HG03175 (cell line): ENCODE measurements around the gene SYTL3.

Experiments
- ATAC-seq: cut with Tn5 transposase; IDR thresholded peaks from one replicate; pipeline ENCODE4 v1.9.1; 2021; ENCODE audit warnings: mild to moderate bottlenecking, moderate library complexity; ENCODE audit not compliant: unreplicated experiment

Gene SYTL3

DNA sequence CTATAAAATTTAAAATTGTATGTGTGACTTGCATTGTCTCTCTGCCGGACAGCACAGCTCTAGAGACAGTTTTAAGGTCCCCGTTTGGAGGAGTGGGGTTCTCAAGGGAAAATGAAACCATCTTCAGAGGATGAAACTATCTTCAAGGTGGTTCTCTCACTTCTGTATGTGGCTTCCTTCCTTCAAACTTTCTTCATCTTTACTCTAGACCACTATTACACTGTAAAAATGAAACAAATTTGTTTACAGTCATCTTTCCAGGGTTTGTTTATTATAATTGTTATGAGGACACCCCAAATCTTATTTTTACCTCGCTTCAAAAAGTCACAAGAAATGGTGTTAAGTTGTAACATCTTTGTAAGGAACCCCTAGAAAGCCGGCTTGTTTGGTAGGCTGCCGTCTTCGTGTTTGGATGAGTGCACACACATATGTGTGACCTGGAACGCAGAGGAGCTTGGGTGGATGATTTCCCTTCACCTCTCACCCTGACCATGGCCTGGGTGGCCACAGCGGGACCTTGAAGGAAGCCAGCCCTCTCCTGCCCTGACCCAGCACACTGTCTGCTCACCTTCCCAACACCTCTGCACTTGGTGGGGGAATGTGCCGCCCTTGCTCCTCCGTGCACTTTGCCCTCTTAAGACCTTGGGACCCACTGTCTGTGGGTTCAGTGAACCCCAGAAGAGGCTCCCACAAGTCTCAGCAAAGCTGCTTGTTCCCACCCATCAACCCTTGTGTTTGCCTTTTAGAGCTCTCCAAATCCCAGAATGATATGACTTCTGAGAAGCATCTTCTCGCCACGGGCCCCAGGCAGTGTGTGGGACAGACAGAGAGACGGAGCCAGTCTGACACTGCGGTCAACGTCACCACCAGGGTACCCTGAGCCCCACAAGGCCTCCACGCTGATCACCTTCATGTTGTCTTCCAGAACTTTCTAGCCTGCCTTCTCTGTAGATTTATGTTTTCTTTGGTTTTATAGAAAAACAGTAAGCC lies 67.8 kb downstream of the SYTL3 start:
- peak; percentile 77 for ATAC-seq

- no peak for ATAC-seq
These were observed 68.7 kb downstream of the SYTL3 start for GRCh38 chr6:158718461-158719046.

DNA sequence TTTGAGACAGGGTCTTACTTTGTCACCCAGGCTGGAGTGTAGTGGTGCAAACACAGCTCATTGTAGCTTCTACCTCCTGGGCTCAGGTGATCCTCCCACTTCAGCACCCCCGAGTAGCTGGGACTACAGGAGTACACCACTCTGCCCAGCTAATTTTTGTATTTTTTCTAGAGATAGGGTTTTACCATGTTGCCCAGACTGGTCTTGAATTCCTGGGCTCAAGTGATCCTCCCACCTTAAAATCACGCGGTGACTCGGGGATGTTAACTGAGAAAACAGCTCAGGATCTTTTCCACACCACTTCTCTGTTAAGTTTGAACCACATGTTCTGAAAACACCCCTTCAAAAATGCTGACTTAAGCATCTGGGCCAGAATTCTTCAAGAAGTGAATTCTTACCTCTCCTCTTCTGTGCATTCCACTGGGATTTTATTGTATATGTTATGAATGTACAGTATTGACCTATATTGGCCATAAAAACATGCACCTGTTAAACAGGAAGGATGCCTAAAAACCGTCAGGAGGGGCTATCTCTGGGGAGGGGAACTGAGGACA lies 72.4 kb downstream of the SYTL3 start:
- no peak for ATAC-seq

DNA sequence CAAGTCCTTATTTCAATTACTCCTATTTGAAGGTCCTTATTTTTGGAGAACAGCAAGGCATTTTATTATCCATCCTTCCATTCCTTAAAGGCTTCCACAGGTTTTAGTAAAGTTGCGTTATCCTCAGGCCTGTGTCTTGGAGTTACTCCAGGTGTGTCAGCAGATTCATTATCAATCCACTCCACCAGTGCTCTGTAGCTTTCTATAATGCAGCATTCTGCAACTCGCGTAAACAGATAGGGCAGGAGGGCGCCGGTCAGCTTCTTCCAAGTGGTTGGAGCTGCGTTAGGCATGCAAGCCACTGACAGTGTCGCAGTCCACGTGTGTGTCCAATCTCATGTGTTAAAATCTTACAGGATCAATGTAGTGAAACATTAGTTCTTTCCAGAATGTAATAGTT lies 75.8 kb downstream of the SYTL3 start:
- ATAC-seq = no peak

DNA sequence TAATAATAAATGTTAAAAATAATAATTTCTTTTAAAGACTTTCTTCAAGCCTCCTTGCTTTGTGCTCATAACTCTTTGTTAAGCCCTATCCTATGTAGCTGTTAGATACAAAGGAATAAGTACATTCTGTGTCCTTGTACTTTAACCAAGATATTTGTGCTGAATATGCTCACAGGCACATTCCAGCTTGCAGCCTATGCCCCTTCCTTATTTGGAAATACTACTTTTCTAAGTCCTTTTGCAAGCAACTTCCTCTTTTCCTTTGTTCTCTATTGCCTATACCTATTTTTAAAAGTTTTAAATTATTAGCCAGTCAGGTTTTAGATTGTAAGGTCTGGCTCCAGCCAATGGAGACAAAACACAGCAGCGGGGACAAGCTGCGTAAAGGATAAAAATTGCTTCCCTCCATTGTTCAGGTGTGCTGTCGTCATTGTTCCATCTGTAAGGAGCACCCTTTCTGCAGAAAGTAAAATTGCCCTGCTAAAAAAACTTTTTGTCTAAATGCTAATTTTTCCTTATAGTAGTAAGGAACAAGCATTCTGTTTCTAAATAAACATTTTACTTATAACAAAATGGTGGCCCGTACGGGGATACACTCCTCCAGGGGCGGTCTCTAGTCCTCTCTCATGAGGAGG lies 80.2 kb downstream of the SYTL3 start:
- no peak for ATAC-seq

- no peak for ATAC-seq
These were observed 80.7 kb downstream of the SYTL3 start for GRCh38 chr6:158730541-158730907.

- ATAC-seq = no peak
These were observed 85.2 kb downstream of the SYTL3 start for GRCh38 chr6:158735009-158735408.

GRCh38 chr6:158737082-158737709 lies 87.3 kb downstream of the SYTL3 start:
- ATAC-seq = no peak

DNA sequence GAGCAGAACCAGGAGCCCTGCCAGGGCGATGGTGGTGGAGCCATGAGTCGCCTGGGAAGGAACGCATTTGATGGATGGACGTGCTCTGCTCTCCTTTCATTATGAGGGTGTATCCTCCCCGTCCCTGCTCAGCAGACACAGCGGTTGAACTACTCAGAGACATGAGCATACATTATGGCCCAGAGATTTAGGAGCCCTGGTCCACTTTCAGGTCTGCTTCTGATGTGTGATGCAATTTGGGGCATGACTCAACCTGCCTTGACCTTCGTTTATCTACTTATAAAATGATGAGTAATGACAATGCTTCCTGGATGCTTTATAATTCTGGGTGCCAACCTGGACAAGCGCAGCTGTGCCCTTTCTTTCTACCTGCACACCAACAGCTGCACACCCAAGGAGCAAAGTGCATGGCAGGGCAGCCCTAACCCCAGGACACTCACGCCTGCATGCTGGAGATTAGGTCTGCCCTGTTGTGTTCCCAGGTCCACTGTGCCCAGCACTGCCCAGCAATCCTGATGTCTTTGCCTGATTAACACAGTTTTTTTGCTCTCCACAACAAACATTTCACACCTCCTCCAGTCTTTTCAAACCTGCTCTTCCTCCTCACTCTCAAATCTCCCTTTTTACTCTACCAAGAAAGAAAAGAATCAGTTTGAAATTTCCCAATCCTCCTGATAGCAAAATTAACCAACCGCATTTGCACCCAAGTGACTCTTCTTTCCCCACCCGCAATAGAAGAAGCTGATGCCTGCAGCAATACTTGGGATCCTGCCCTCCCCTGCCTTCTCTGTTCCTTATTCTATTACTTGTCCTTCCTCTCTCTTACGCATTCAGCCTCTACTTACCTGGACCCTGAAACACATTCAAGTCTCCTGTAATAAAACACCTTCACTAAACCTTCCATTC lies 88.1 kb downstream of the SYTL3 start:
- no peak for ATAC-seq

DNA sequence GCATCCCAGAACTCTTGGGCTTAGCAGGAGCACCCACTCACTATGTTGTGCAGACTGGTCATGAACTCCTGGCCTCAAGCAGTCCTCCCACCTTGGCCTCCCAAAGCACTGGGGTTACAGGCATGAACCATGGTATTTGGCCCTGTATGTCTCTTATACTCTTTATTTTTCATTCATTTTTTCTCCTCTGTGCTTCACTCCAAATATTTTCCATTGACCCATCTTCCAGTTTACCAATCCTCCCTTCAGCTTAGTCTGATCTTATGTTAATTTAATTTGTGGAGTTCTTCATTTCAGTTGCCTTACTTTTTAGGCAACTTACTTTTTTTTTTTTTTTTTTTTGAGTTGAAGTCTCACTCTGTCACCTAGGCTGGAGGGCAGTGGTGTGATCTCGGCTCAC lies 89.8 kb downstream of the SYTL3 start:
- no peak for ATAC-seq

DNA sequence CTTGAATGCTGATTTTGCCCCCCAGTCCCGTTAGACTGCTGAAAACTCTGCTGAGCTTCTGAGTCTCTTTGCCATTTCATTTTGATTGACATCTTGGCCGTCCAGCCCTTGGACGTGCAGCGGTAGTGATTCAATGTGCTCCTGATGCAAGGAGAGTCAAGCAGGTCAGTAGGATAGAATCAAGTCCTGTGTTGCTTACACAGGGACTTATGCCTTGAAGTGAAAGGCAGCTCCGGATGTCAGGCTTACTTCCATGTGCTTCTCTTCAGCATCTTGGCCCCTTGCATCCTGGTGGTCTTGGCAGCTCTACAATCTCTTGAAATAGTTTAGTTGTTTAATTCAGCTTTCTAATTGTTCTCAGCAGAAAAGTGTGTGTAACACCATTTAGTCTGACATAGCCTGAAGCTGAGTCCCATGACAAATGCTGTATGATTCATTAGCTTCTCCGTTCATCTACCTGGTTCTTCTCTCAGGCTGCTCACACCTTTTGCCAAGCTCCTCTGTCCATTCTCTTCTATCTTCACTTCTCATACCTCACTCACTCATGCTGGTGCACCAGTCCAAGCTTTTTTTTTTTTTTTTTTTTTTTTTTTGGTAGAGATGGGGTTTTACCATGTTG lies 93.3 kb downstream of the SYTL3 start:
- no peak for ATAC-seq

DNA sequence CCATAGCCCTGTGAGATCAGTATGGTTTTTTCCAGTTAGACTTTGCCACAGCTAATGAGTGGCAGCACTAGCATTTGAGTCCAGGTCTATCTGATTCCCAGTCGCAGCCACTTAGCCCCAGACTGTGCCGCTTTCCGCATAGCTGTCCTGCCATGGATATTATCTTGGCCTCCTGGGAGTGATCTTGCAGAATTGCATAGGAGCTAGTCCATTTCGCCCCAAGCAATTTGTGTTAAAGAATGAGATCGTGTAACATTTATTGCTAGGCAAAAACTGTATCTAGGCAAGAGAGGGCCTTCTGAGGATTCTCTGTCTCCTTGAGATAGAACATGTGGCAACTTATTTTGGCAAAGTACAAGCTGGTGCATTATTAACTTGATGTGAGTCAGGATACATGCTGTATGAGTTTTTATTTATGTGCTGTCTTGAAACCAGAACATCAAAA lies 95.2 kb downstream of the SYTL3 start:
- no peak for ATAC-seq

- ATAC-seq = no peak
These were observed 101.4 kb downstream of the SYTL3 start for GRCh38 chr6:158751224-158751623.

- ATAC-seq = no peak
These were observed 102.1 kb downstream of the SYTL3 start for GRCh38 chr6:158751921-158752320.

- no peak for ATAC-seq
These were observed 102.8 kb downstream of the SYTL3 start for GRCh38 chr6:158752613-158753012.

DNA sequence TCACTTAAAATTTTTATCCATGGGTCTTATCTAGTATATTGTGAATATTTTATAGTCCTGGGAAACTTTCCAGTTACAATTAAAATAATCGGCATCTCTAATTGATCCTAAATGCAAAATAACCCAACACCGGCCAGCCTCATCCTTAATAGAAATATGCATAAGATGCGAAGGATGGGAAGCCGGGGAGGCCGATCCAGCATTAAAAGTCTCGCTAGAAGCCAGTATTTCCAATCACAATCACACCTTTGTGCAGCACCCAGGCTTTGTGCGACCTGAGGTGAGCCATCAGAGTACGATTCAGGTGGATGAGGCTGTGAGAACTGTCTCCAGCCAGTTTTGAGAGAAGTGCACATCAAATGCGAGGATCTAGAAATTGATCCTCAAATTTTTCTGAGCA lies 104.0 kb downstream of the SYTL3 start:
- ATAC-seq = no peak

DNA sequence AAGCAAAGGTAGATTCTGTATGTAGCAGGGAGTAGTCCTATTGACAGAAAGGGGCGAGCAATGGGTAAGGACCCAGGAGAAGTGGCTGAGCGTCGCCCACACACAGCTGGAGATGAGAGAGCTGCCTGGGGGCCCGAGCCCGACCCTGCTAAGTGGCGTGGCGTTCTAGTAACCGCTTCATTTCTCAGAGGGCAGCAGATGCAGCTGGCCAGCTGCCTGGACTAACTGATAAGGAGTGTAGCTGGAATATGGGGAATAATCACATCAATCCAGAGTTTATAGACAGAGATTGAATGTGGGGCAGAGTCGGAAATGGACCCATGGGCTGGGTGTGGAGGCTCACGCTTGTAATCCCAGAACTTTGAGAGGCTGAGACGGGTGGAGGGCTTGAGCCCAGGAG lies 104.9 kb downstream of the SYTL3 start:
- ATAC-seq = no peak

DNA sequence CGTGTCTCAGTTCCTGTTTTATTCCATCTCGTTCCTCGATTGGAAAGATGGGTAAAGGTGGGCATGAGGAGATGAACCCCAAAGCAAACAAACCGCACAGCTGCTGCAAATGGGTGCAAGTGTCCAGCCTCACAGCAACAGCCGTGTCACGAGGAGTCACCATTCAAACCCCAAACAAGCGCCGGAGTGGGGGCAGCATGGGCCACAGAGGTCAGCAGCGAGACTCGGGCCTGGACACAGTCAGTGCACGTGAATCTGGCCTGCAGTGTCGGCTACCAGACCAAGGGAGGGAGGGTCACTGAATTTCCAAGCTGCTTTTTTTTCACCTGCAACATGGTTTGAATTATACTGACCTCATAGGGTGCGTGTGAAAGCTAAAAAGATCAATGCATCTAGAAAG lies 105.8 kb downstream of the SYTL3 start:
- no peak for ATAC-seq

DNA sequence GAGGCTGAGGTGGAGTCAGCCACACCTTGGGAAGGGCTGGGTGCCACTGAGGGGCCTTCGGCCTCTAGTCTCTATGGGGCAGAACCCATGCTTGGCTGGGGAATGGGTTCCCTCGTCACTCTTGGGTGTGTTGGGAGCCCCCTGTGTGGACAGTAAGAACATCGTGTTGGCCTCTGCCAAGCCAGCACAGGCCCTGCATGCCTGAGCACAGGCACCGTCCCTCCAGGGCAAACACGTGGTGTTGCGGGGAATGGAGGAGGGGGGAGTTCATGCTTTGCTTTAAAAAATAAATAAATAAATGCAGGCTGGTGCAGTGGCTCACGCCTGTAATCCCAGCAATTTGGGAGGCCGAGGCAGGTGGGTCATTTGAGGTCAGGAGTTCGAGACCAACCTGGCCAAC lies 106.3 kb downstream of the SYTL3 start:
- ATAC-seq = no peak
